HEK293T (cell line): Measurements from ENCODE around the gene ELF1.

ENCODE experiments used
- BHLHE40 ChIP-seq: fragments of 450-650 bp; IDR thresholded peaks from 2 replicates; pipeline ENCODE4 v1.6.1; 2016; ENCODE audit warnings: mild to moderate bottlenecking, moderate library complexity, borderline replicate concordance
- CTBP1 ChIP-seq: fragments of 450-650 bp; IDR thresholded peaks from 2 replicates; pipeline ENCODE4 v1.6.1; 2016; ENCODE audit warnings: borderline replicate concordance
- ELF4 ChIP-seq: fragments of 450-650 bp; IDR thresholded peaks from 2 replicates; pipeline ENCODE4 v1.6.1; 2017; ENCODE audit warnings: antibody characterized with exemption
- FOXA1 ChIP-seq: fragments of 450-650 bp; IDR thresholded peaks from 2 replicates; pipeline ENCODE4 v1.6.1; 2016; ENCODE audit warnings: mild to moderate bottlenecking
- FOXM1 ChIP-seq: fragments of 450-650 bp; IDR thresholded peaks from 2 replicates; pipeline ENCODE4 v1.6.1; 2017; ENCODE audit warnings: mild to moderate bottlenecking, borderline replicate concordance
- HDGF ChIP-seq: fragments of 450-650 bp; IDR thresholded peaks from 2 replicates; pipeline ENCODE4 v1.6.1; 2017; ENCODE audit warnings: antibody characterized with exemption, borderline replicate concordance
- NFRKB ChIP-seq: fragments of 450-650 bp; IDR thresholded peaks from 2 replicates; pipeline ENCODE4 v1.6.1; 2016; ENCODE audit warnings: mild to moderate bottlenecking, moderate library complexity
- SP1 ChIP-seq: fragments of 450-650 bp; IDR thresholded peaks from 2 replicates; pipeline ENCODE4 v1.6.1; 2017
- SUZ12 ChIP-seq: fragments of 450-650 bp; IDR thresholded peaks from 2 replicates; pipeline ENCODE4 v1.6.1; 2016; ENCODE audit warnings: mild to moderate bottlenecking
- TARDBP ChIP-seq: fragments of 450-650 bp; IDR thresholded peaks from 2 replicates; pipeline ENCODE4 v1.6.1; 2016
- ZNF384 ChIP-seq: fragments of 450-650 bp; IDR thresholded peaks from 2 replicates; pipeline ENCODE4 v1.6.1; 2016

- TF ChIP-seq ELF4 (no peak), NFRKB (no peak), BHLHE40 (no peak), FOXA1 (no peak), CTBP1 (no peak), HDGF (no peak), TARDBP (no peak), ZNF384 (no peak), FOXM1 (no peak), SUZ12 (no peak), SP1 (no peak)
These were observed 52.8 kb downstream of the ELF1 start for GRCh38 chr13:40966298-40966697.
